GM12892 (cell line): ENCODE measurements around the gene OPA3.

Experiments used
- POLR2AphosphoS5 ChIP-seq: IDR thresholded peaks from 2 replicates; pipeline ENCODE4 v1.6.1; 2011; ENCODE audit warnings: low read depth, low read length, control low read depth
- TAF1 ChIP-seq: IDR thresholded peaks from 2 replicates; pipeline ENCODE4 v1.6.1; 2011; ENCODE audit warnings: low read depth, mild to moderate bottlenecking, control low read depth, low read length, borderline replicate concordance

GRCh38 chr19:45488708-45489107 is 95.9 kb downstream of the OPA3 start:
- TF ChIP-seq POLR2AphosphoS5 (no peak), TAF1 (no peak)
